Uterus (tissue), 2 donors: Measurements from ENCODE around the gene HS3ST2.

ENCODE experiments used
- POLR2A ChIP-seq, 2 donors: fragments of 450-650 bp; IDR thresholded peaks; one replicate each; pipeline ENCODE4 v1.6.1; 2016; ENCODE audit warnings: antibody characterized with exemption in 2 of 2, mild to moderate bottlenecking in 1 of 2, moderate library complexity in 1 of 2
- TF ChIP-seq, protein P1 (sequence below), 4 experiments: fragments of 200-600 bp in 2 of 4; fragments of 450-650 bp in 2 of 4; sonication (generic) in 2 of 4; IDR thresholded peaks; one replicate each; pipeline ENCODE4 v1.5.1; 2016 to 2019; ENCODE audit warnings: antibody characterized with exemption in 4 of 4, mild to moderate bottlenecking in 2 of 4, moderate library complexity in 1 of 4

DNA sequence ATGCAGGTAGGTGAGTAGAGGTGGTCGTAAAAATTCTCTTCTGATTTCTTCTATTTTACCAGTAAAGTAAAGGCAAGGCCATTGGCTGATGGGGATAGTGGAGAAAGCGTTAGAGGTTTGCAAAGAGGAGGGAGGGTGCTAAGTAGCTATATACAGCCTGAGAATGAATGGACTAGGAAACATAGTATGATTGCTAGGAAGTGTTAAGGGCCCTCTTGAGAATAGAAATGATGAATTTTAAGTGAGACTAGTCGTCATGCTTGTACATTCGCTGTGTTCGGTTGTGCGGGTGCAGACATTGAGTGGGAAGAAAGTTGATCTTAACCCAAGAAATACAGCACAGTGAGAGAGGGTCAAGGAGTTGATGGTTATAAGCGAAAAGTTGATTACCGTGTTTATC, 7.2 kb upstream of the HS3ST2 start:
- TF ChIP-seq, protein P1, sequence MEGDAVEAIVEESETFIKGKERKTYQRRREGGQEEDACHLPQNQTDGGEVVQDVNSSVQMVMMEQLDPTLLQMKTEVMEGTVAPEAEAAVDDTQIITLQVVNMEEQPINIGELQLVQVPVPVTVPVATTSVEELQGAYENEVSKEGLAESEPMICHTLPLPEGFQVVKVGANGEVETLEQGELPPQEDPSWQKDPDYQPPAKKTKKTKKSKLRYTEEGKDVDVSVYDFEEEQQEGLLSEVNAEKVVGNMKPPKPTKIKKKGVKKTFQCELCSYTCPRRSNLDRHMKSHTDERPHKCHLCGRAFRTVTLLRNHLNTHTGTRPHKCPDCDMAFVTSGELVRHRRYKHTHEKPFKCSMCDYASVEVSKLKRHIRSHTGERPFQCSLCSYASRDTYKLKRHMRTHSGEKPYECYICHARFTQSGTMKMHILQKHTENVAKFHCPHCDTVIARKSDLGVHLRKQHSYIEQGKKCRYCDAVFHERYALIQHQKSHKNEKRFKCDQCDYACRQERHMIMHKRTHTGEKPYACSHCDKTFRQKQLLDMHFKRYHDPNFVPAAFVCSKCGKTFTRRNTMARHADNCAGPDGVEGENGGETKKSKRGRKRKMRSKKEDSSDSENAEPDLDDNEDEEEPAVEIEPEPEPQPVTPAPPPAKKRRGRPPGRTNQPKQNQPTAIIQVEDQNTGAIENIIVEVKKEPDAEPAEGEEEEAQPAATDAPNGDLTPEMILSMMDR (IDR thresholded peaks at IDR 0.05) = no peak
- no peak for TF ChIP-seq POLR2A (IDR thresholded peaks at IDR 0.05)
